Stimulated activated CD4-positive, alpha-beta T cell treated with anti-CD3 and anti-CD28 coated beads, Interleukin-15, amount 100 ng/mL, for 48 hours (primary cell): Measurements from ENCODE around the gene INPP4A.

Experiments used
- DNase-seq, 2 donors: peaks; one replicate each; pipeline ENCODE4 v3.0.0-alpha.2; 2020; ENCODE audit warnings: low read depth in 2 of 2

Gene INPP4A

DNA sequence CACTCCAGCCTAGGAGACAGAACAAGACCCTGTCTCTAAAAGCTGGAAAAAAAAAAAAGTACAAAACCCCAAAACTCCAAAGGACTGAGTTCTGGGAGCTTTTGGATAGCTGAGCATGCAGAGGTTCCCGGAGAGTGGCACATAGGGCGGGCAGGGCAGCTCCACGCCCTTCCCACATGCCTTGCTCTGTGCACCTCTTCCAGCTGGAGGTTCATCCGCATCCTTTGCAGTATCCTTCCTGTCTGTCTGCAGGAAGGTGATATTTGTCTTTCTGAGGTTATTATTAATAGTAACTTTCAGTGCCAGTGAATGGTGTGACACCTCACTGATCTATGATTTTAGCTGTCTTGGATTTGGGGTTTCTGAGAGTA is 70.2 kb downstream of the INPP4A start:
- DNase-seq: no peak

- no peak for DNase-seq
These were observed 70.8 kb downstream of the INPP4A start for GRCh38 chr2:98515250-98515991.

DNA sequence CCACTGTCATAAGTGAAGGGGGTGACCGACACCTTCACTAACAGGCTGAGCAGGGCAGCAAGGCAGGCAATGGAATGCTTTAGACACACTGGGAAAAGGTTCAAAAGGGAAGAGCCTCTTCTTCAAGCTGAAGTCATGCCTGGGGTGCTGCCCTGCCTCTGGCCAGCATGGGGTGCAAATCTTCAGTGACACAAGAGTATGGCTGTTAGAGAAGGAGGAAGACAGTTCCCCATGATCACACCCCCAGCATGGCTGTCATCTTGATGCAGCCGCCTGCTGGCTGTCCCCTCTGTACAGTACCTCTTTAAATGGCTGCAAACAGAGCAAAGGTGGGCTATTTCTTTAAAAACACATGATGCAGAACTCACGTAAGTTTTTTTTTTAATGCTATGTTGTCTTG is 71.9 kb downstream of the INPP4A start:
- no peak for DNase-seq

- no peak for DNase-seq
These were observed 73.0 kb downstream of the INPP4A start for GRCh38 chr2:98517636-98518035.

GRCh38 chr2:98518101-98518500 is 73.4 kb downstream of the INPP4A start:
- peak; percentile 16 to 21 for DNase-seq

DNA sequence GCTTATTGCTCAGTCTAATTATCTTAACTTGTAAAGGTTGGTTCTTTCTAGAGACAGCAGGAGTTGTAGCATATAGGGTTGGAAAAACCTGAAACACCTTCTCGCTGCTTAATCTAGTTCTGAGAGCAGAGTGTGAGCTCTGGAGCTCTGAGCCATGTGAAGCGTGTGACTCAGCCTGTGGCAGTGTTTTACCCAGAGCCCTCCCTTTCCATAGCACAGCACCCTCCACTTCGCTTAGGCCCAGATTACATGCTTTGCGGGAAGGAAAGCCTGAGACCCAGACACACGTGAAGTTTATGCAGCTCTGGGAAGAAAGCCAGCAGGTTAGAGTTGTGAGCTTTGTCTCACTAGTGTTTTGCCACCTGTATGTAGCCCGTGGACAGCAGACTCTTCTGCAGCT is 74.5 kb downstream of the INPP4A start:
- DNase-seq: no peak

- no peak for DNase-seq
These were observed 75.2 kb downstream of the INPP4A start for GRCh38 chr2:98519851-98520250.

DNA sequence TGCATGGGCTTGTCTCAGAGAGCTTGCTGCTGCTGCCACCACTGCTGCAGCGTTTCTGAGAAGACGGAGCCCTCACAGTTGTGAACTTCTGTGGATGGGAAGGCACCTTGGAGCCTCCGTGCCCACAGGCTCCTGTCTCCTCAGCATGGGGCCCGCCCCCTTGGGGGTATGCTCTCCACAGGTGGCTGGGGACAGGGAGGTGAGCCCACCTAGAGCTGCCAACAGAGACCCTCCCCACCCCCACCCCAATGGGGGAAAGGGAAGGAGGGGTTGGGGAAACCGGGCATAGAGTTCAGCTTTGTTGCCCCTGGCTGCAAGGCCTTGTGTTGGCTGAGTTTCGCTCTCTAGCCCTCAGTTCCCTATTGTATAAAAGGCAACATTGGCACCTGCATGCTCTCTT is 76.1 kb downstream of the INPP4A start:
- no peak for DNase-seq

DNA sequence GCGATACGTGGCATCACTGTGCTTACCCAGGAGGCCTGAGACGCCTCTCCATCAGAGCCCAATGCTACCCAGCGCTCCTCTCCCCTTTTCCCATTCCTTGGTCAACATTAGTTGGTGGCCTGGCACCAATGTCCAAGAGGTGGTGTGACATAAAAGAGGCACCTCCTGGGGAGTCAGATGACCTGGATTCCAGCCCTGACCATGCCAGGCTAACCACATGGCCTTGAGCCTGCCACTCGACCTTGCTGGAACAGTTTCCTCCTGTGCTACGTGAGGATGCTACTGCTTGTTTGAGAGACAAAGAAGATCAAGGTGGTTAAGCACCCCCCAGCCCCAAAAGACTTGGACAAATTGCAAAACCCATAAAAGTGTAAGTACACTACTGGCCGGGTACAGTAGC is 76.6 kb downstream of the INPP4A start:
- DNase-seq: no peak

- no peak for DNase-seq
These were observed 78.2 kb downstream of the INPP4A start for GRCh38 chr2:98522854-98523253.

GRCh38 chr2:98524168-98524567 is 79.5 kb downstream of the INPP4A start:
- DNase-seq: no peak

DNA sequence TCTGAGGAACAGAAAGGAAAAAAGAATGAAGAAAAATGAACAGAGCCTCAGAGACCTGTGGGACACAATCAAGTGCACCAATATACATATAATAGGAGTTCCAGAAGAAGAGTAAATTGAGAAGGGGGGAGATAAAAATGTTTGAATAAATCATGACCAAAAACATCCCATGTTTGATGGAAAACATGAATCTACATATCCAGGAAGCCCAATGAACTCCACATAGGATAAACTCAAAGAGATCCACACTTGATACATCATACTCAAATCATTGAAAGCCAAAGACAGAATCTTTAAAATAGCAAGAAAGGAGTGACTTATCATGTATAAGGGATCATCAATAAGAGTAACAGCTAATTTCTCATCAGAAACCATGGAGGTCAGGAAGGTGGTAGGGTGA is 83.7 kb downstream of the INPP4A start:
- no peak for DNase-seq

GRCh38 chr2:98530114-98530513 is 85.5 kb downstream of the INPP4A start:
- no peak for DNase-seq

- no peak for DNase-seq
These were observed 88.1 kb downstream of the INPP4A start for GRCh38 chr2:98532756-98533155.

DNA sequence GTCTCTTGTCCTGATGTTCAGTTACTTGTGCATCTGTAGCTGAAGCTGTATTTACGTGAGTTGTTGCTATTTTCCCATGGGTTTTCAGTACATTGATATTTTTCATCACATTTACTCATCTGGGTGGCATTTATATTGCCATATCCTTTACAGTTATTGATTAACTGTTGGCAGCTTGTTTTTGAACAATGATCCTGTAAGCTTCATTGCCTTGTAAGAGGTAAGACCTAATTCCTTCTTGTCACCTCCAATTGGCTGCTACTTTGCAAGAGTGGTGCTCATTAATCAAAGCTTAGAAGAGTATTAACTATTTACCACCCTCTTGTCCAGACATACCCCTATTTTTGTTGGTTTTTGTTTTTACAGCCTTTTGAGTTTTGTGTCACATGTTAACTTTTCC is 88.9 kb downstream of the INPP4A start:
- no peak for DNase-seq

- no peak for DNase-seq
These were observed 90.1 kb downstream of the INPP4A start for GRCh38 chr2:98534761-98535160.

DNA sequence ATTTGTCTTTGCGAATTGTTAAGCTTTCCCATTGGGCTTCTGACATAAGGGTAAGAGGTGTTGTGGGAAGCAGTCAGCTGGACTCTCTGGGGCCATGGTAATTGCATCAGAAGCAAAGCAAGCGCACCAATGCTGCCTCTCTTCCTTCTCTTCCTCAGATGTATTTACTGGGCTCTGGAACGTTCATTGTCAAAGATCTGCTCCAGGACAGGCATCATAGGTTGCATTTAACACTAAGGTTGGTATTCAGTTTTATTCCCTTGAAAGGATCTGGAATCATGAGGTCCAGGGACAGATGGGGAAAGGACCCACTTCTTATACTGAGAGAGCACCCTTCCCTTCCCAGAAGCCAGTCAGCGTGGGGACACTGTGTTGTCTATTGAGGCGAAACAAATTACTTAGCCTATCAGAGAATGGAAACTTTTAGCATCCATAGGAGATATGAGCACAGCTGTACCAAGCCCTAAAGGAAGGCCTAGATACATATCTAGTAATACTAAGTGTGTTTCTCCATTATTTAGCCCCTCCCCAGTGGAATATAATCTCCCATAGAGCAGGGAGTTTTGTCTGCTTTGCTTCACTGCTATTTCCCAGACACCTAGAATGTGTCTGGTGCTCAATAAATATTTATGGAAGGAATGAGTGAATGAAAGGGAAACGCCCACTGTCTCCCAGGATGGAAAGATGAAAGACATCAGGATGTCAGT is 91.5 kb downstream of the INPP4A start:
- no peak for DNase-seq

- no peak for DNase-seq
These were observed 92.9 kb downstream of the INPP4A start for GRCh38 chr2:98537390-98538126.

DNA sequence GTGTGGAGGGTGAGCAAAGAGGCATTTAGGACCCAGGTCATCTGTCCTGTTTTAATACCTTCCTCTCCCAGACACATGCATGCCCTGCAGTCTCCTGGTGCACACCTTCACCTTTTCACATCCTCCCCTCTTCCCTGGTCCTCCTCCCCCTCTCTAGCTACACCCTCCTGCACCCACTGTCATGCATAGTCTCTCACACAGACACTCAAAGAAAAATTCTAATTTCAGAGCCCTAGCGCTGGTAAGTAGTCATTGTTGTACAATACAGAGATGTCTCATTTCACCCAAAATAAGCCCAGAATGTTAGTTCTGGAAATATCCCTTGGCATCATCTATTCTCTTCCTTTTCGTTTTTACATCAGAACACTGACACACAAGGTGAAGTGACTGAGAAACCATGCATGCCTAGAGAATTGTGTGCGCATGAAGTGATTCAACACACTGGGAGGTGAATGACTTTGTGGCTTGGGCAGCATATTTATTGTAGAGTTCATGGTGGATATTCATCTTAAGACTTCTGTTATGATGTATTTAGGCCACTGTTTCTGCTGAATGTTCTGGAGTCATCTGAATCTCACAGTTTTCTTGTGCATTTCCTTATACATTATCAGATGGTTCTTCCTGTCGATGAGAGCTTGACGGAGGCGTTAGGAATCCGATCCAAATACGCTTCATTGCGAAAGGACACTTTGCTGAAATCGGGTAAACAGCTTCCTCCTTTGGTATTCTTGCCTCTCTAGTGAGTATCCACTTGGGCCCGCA is 93.8 kb downstream of the INPP4A start:
- DNase-seq: no peak

DNA sequence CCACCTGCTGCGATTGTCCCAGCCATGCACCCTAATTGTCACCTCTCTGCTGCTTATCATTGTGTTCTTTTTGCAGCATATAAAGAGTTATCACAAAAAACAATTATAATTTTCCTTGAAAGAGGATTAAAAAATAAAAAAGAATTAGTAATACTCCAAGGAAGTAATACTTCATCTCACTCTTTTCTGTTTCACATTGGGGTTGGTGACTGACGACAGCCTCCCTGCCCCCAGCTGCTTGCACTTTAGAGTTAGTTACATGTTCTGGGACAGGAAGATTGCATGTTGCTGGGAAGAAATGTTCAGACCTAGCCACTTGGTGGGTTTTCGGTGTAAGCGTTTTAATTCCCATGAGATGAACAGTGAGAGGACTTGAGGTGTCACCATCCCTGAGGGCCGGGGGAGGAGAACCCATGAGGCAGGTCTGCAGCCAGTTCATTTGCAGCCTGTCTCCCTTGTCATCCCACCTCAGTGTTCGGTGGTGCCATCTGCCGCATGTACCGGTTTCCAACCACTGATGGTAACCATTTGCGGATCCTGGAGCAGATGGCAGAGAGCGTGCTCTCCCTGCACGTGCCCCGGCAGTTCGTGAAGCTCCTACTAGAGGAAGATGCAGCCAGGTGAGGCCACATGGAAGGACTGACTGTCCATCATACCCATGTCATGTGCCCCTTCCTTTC is 94.5 kb downstream of the INPP4A start:
- DNase-seq: no peak

GRCh38 chr2:98540536-98540935 is 95.9 kb downstream of the INPP4A start:
- DNase-seq: no peak

DNA sequence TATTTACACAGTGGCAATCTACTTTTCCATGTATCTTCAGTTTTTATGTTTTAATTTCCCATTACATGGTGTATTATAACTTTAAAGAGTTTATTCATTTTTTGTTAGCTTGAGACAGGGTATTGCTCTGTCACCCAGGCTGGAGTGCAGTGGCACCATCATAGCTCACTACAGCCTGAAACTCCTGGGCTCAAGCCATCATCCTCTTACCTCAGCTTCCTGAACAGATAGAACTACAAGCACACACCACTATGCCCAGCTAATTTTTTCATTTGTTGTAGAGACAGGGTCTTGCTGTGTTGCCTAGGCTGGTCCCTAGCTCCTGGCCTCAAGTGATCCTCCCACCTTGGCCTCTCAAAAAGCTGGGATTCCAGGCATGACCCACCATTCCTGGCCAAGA is 96.8 kb downstream of the INPP4A start:
- no peak for DNase-seq
